ES-I3 (cell line): ENCODE data around the gene FAHD1.

ENCODE experiments used
- H3K36me3 ChIP-seq: 2 replicates; pipeline ENCODE4 v1.6.1; 2013; ENCODE audit warnings: mild to moderate bottlenecking, low read length, control low read depth, moderate library complexity; ENCODE audit not compliant: insufficient read depth
- H3K4me1 ChIP-seq: 2 replicates; pipeline ENCODE4 v1.6.1; 2013; ENCODE audit warnings: mild to moderate bottlenecking, control low read depth, low read length; ENCODE audit not compliant: insufficient read depth
- H3K9ac ChIP-seq: 2 replicates; pipeline ENCODE4 v1.6.1; 2013; ENCODE audit warnings: low read depth, mild to moderate bottlenecking, low read length, moderate library complexity
- H3K9me3 ChIP-seq: 2 replicates; pipeline ENCODE4 v1.6.1; 2013; ENCODE audit warnings: mild to moderate bottlenecking, low read length, moderate library complexity; ENCODE audit not compliant: control insufficient read depth, insufficient read depth

FAHD1 gene

GRCh38 chr16:1831186-1832075 lies 4.4 kb downstream of the FAHD1 start:
- Histone ChIP-seq H3K36me3 (no peaks in the 10 kb centered on the region), H3K9me3 (no peaks in the 10 kb centered on the region), H3K4me1 (peaks cover 7% of the 10 kb centered on the region; the same call in 1 of the 2 replicates), H3K9ac (no peak overlapping the region)

- H3K9ac ChIP-seq: no peak overlapping the region
- peaks cover 7% of the 10 kb centered on the region; the same call in 1 of the 2 replicates for H3K4me1 ChIP-seq
Observed at GRCh38 chr16:1832838-1833454, 5.9 kb downstream of the FAHD1 start.

GRCh38 chr16:1834096-1834495 lies 7.1 kb downstream of the FAHD1 start:
- Histone ChIP-seq H3K9me3 (no peaks in the 10 kb centered on the region), H3K36me3 (no peaks in the 10 kb centered on the region), H3K4me1 (peaks cover 4% of the 10 kb centered on the region; the same call in 1 of the 2 replicates), H3K9ac (no peak overlapping the region)

More at GRCh38 chr16:1832838-1833454, 5.9 kb downstream of the FAHD1 start:
- Histone ChIP-seq H3K36me3 (no peaks in the 10 kb centered on the region), H3K9me3 (no peaks in the 10 kb centered on the region)

- H3K4me1 ChIP-seq: no peaks in the 10 kb centered on the region
- no peaks in the 10 kb centered on the region for H3K9me3 ChIP-seq
- H3K9ac ChIP-seq: no peak overlapping the region
- no peaks in the 10 kb centered on the region for H3K36me3 ChIP-seq
Observed at GRCh38 chr16:1839554-1839953, 12.5 kb downstream of the FAHD1 start.

- H3K9me3 ChIP-seq: no peaks in the 10 kb centered on the region
- H3K36me3 ChIP-seq: no peaks in the 10 kb centered on the region
- H3K4me1 ChIP-seq: no peaks in the 10 kb centered on the region
- H3K9ac ChIP-seq: no peak overlapping the region
Observed at GRCh38 chr16:1845985-1846384, 19.0 kb downstream of the FAHD1 start.

- Histone ChIP-seq H3K9me3 (no peaks in the 10 kb centered on the region), H3K36me3 (no peaks in the 10 kb centered on the region), H3K9ac (no peak overlapping the region), H3K4me1 (no peaks in the 10 kb centered on the region)
Observed at GRCh38 chr16:1846416-1846815, 19.4 kb downstream of the FAHD1 start.

GRCh38 chr16:1850981-1851380 lies 24.0 kb downstream of the FAHD1 start:
- Histone ChIP-seq H3K4me1 (no peaks in the 10 kb centered on the region), H3K36me3 (no peaks in the 10 kb centered on the region), H3K9ac (no peak overlapping the region), H3K9me3 (no peaks in the 10 kb centered on the region)

GRCh38 chr16:1851793-1852192 lies 24.8 kb downstream of the FAHD1 start:
- Histone ChIP-seq H3K9ac (no peak overlapping the region), H3K36me3 (no peaks in the 10 kb centered on the region), H3K4me1 (no peaks in the 10 kb centered on the region), H3K9me3 (no peaks in the 10 kb centered on the region)

GRCh38 chr16:1857433-1858097 lies 30.6 kb downstream of the FAHD1 start:
- Histone ChIP-seq H3K9me3 (no peaks in the 10 kb centered on the region), H3K4me1 (no peaks in the 10 kb centered on the region), H3K36me3 (no peaks in the 10 kb centered on the region), H3K9ac (no peak overlapping the region)

GRCh38 chr16:1858189-1858865 lies 31.3 kb downstream of the FAHD1 start:
- H3K4me1 ChIP-seq: no peaks in the 10 kb centered on the region
- H3K9me3 ChIP-seq: no peaks in the 10 kb centered on the region
- H3K36me3 ChIP-seq: no peaks in the 10 kb centered on the region
- H3K9ac ChIP-seq: no peak overlapping the region

- Histone ChIP-seq H3K4me1 (no peaks in the 10 kb centered on the region), H3K9ac (no peak overlapping the region), H3K36me3 (no peaks in the 10 kb centered on the region), H3K9me3 (no peaks in the 10 kb centered on the region)
Observed at GRCh38 chr16:1859650-1860049, 32.6 kb downstream of the FAHD1 start.

GRCh38 chr16:1861730-1862129 lies 34.7 kb downstream of the FAHD1 start:
- Histone ChIP-seq H3K9me3 (no peaks in the 10 kb centered on the region), H3K9ac (no peak overlapping the region), H3K36me3 (no peaks in the 10 kb centered on the region)

GRCh38 chr16:1862394-1862793 lies 35.4 kb downstream of the FAHD1 start:
- Histone ChIP-seq H3K9ac (no peak overlapping the region), H3K9me3 (no peaks in the 10 kb centered on the region), H3K36me3 (no peaks in the 10 kb centered on the region), H3K4me1 (no peaks in the 10 kb centered on the region)

More at GRCh38 chr16:1861730-1862129, 34.7 kb downstream of the FAHD1 start:
- no peaks in the 10 kb centered on the region for H3K4me1 ChIP-seq
